HEK293 (cell line): ENCODE data around the gene ZFP57.

Source experiments
- CTCF ChIP-seq: fragments of 450-650 bp; formaldehyde crosslinking; IDR thresholded peaks from 2 replicates; pipeline ENCODE4 v1.5.1; 2016; ENCODE audit warnings: missing biosample characterization, missing genetic modification characterization
- KLF10 ChIP-seq: fragments of 450-650 bp; IDR thresholded peaks from 2 replicates; pipeline ENCODE4 v1.5.1; 2018; ENCODE audit warnings: missing biosample characterization, mild to moderate bottlenecking, missing genetic modification characterization
- SP2 ChIP-seq: fragments of 450-650 bp; formaldehyde crosslinking; IDR thresholded peaks from 2 replicates; pipeline ENCODE4 v1.5.1; 2016; ENCODE audit warnings: missing biosample characterization, missing genetic modification characterization
- ZBTB21 ChIP-seq: fragments of 450-650 bp; formaldehyde crosslinking; IDR thresholded peaks from 2 replicates; pipeline ENCODE4 v1.5.1; 2017; ENCODE audit warnings: missing biosample characterization, missing genetic modification characterization
- ZBTB26 ChIP-seq: fragments of 450-650 bp; formaldehyde crosslinking; optimal IDR thresholded peaks from 2 replicates; pipeline ENCODE3; 2016; ENCODE audit warnings: missing biosample characterization, mild to moderate bottlenecking, missing genetic modification characterization
- ZNF121 ChIP-seq: fragments of 450-650 bp; formaldehyde crosslinking; IDR thresholded peaks from 2 replicates; pipeline ENCODE4 v1.5.1; 2016; ENCODE audit warnings: missing biosample characterization, missing genetic modification characterization
- ZNF416 ChIP-seq: fragments of 450-650 bp; formaldehyde crosslinking; IDR thresholded peaks from 2 replicates; pipeline ENCODE4 v1.5.1; 2016; ENCODE audit warnings: missing biosample characterization, missing genetic modification characterization
- ZNF670 ChIP-seq: fragments of 450-650 bp; formaldehyde crosslinking; IDR thresholded peaks from 2 replicates; pipeline ENCODE4 v1.5.1; 2016; ENCODE audit warnings: missing biosample characterization, missing genetic modification characterization, low read depth
- TF ChIP-seq, protein P1 (sequence below): fragments of 450-650 bp; formaldehyde crosslinking; IDR thresholded peaks from 2 replicates; pipeline ENCODE4 v1.5.1; 2017; ENCODE audit warnings: missing biosample characterization, missing genetic modification characterization

GRCh38 chr6:29696147-29697125, 15.5 kb upstream of the ZFP57 start:
- TF ChIP-seq SP2 (tag by site-specific recombination) (no peak), ZNF121 (no peak), ZNF416 (tag by site-specific recombination) (no peak), KLF10 (tag by site-specific recombination) (no peak), ZBTB26 (no peak), ZNF670 (tag by site-specific recombination) (no peak), CTCF (peak; percentile 21), ZBTB21 (tag by site-specific recombination) (no peak)
- TF ChIP-seq, protein P1, sequence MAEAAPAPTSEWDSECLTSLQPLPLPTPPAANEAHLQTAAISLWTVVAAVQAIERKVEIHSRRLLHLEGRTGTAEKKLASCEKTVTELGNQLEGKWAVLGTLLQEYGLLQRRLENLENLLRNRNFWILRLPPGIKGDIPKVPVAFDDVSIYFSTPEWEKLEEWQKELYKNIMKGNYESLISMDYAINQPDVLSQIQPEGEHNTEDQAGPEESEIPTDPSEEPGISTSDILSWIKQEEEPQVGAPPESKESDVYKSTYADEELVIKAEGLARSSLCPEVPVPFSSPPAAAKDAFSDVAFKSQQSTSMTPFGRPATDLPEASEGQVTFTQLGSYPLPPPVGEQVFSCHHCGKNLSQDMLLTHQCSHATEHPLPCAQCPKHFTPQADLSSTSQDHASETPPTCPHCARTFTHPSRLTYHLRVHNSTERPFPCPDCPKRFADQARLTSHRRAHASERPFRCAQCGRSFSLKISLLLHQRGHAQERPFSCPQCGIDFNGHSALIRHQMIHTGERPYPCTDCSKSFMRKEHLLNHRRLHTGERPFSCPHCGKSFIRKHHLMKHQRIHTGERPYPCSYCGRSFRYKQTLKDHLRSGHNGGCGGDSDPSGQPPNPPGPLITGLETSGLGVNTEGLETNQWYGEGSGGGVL (tag by site-specific recombination), result no peak
